ENCODE data around the gene ANKFN1.

GRCh38 chr17:56290101-56290801, 137.0 kb downstream of the ANKFN1 start:
- TF ChIP-seq CTCF (conservative IDR thresholded peaks at IDR 0.05; ENCODE audit: low read length), result no peak
- no peak for TF ChIP-seq EZH2phosphoT487 (IDR thresholded peaks at IDR 0.05; ENCODE audit: borderline replicate concordance)

Data from Loucy (cell line).